Right renal pelvis (tissue), 4 donors: ENCODE measurements around the gene LRRN1. TPM values are rescaled to one million over a fixed set of nuclear protein-coding genes. Genes with fewer than 3 reads are reported as not detected.

Source experiments
- DNase-seq, 4 donors: peaks; one replicate each; pipeline ENCODE4 v3.0.0-alpha.2; 2013; ENCODE audit warnings: low read depth in 4 of 4, low spot score in 3 of 4, missing footprints in 1 of 4
- polyA plus RNA-seq, 4 donors: library from polyadenylated mRNA; unstranded; fragments of 120-200 nt; gene quantifications; one replicate each; pipeline ENCODE4 v1.2.1, GENCODE V29; 2013; ENCODE audit not compliant: insufficient read length in 4 of 4

Gene LRRN1
- 10 to 100 TPM; 17.5 to 21.6 (median 19.9) TPM for polyA plus RNA-seq

GRCh38 chr3:3799173-3800079 lies at the start of gene LRRN1:
TSS of gene LRRN1 (plus strand) at chr3:3799431. CDS start at chr3:3844642, 45,211 bp downstream.
- DNase-seq: peak in 3 of 4 donors; percentile 46 to 68 (median 66)

GRCh38 chr3:3753416-3753815 lies 45.8 kb upstream of the LRRN1 start:
- no peak for DNase-seq

GRCh38 chr3:3765661-3766060 lies 33.6 kb upstream of the LRRN1 start:
- DNase-seq: no peak

GRCh38 chr3:3766140-3766539 lies 33.1 kb upstream of the LRRN1 start:
- no peak for DNase-seq

- no peak for DNase-seq
Measured at GRCh38 chr3:3771094-3771493, 28.1 kb upstream of the LRRN1 start.

- DNase-seq: no peak
Measured at GRCh38 chr3:3771567-3771966, 27.7 kb upstream of the LRRN1 start.

- no peak for DNase-seq
Measured at GRCh38 chr3:3772338-3772737, 26.9 kb upstream of the LRRN1 start.

GRCh38 chr3:3772920-3773319 lies 26.3 kb upstream of the LRRN1 start:
- no peak for DNase-seq

GRCh38 chr3:3776607-3777006 lies 22.6 kb upstream of the LRRN1 start:
- no peak for DNase-seq

- no peak for DNase-seq
Measured at GRCh38 chr3:3778216-3778615, 21.0 kb upstream of the LRRN1 start.

GRCh38 chr3:3778641-3779270 lies 20.5 kb upstream of the LRRN1 start:
- no peak for DNase-seq

- no peak for DNase-seq
Measured at GRCh38 chr3:3782457-3782856, 16.8 kb upstream of the LRRN1 start.

- DNase-seq: no peak
Measured at GRCh38 chr3:3783210-3783609, 16.0 kb upstream of the LRRN1 start.

GRCh38 chr3:3783696-3784095 lies 15.5 kb upstream of the LRRN1 start:
- no peak for DNase-seq

GRCh38 chr3:3792391-3792790 lies 6.8 kb upstream of the LRRN1 start:
- DNase-seq: no peak

GRCh38 chr3:3798631-3799113 lies 559 bp upstream of the LRRN1 start:
- DNase-seq: peak in 1 of 4 donors; percentile 37

GRCh38 chr3:3800080-3800455 lies 837 bp downstream of the LRRN1 start:
- DNase-seq: peak in 1 of 4 donors; percentile 21

GRCh38 chr3:3800685-3801493 lies 1.7 kb downstream of the LRRN1 start:
- DNase-seq: peak in 1 of 4 donors; percentile 15

GRCh38 chr3:3801494-3801841 lies 2.2 kb downstream of the LRRN1 start:
- no peak for DNase-seq

- DNase-seq: no peak
Measured at GRCh38 chr3:3802046-3802445, 2.8 kb downstream of the LRRN1 start.

- no peak for DNase-seq
Measured at GRCh38 chr3:3804560-3804959, 5.3 kb downstream of the LRRN1 start.
